ENCODE data around the gene PAH.

PAH gene

GRCh38 chr12:102873077-102873476 is 44.0 kb downstream of the PAH start:
- TF ChIP-seq CTCF (IDR thresholded peaks at IDR 0.05; ENCODE audit: insufficient read depth, low read depth, low read length, missing control alignments), result no peak
- DNase-seq (ENCODE audit: low read depth), result no peak
- no peak overlapping the region for H3K4me3 ChIP-seq (ENCODE audit: low read depth, low read length)

- no peak for TF ChIP-seq CTCF (IDR thresholded peaks at IDR 0.05; ENCODE audit: insufficient read depth, low read depth, low read length, missing control alignments)
- no peak overlapping the region for H3K4me3 ChIP-seq (ENCODE audit: low read depth, low read length)
Measured at GRCh38 chr12:102871014-102871413, 46.0 kb downstream of the PAH start.

GRCh38 chr12:102869571-102869970 is 47.5 kb downstream of the PAH start:
- no peak for TF ChIP-seq CTCF (IDR thresholded peaks at IDR 0.05; ENCODE audit: insufficient read depth, low read depth, low read length, missing control alignments)
- DNase-seq (ENCODE audit: low read depth), result no peak
- H3K4me3 ChIP-seq (ENCODE audit: low read depth, low read length), result no peak overlapping the region

More at GRCh38 chr12:102871014-102871413, 46.0 kb downstream of the PAH start:
- no peak for DNase-seq (ENCODE audit: low read depth)

GRCh38 chr12:102865821-102866615 is 51.0 kb downstream of the PAH start:
- H3K4me3 ChIP-seq (ENCODE audit: low read depth, low read length), result no peak overlapping the region
- DNase-seq (ENCODE audit: low read depth), result no peak
- no peak for TF ChIP-seq CTCF (IDR thresholded peaks at IDR 0.05; ENCODE audit: insufficient read depth, low read depth, low read length, missing control alignments)

GRCh38 chr12:102862486-102862885 is 54.6 kb downstream of the PAH start:
- no peak overlapping the region for H3K4me3 ChIP-seq (ENCODE audit: low read depth, low read length)
- no peak for DNase-seq (ENCODE audit: low read depth)
- TF ChIP-seq CTCF (IDR thresholded peaks at IDR 0.05; ENCODE audit: insufficient read depth, low read depth, low read length, missing control alignments), result no peak

- TF ChIP-seq CTCF (IDR thresholded peaks at IDR 0.05; ENCODE audit: insufficient read depth, low read depth, low read length, missing control alignments), result no peak
- DNase-seq (ENCODE audit: low read depth), result no peak
- no peak overlapping the region for H3K4me3 ChIP-seq (ENCODE audit: low read depth, low read length)
Measured at GRCh38 chr12:102851246-102851645, 65.8 kb downstream of the PAH start.
